B cell (primary cell): ENCODE measurements around the gene PRKN. TPM values are rescaled to one million over a fixed set of nuclear protein-coding genes. Genes with fewer than 3 reads are reported as not detected.

Source experiments
- ATAC-seq: fragments of 200-7000 bp; cut with Tn5 transposase; one replicate; pipeline ENCODE4 v1.10.0; 2021; ENCODE audit warnings: low read depth, mild to moderate bottlenecking, moderate number of reproducible peaks, moderate library complexity
- CTCF ChIA-PET: fragments of 350-600 bp; sonication (Branson Sonifier 250); formaldehyde crosslinking; loops from one replicate; lab custom pipeline; 2021; ENCODE audit warnings: antibody characterized with exemption, inconsistent platforms; lab: Charles Lee
- POLR2A ChIA-PET: fragments of 350-600 bp; sonication (Branson Sonifier 250); formaldehyde crosslinking; loops from one replicate; lab custom pipeline; 2021; ENCODE audit warnings: antibody characterized with exemption; lab: Charles Lee
- DNase-seq: peaks from one replicate; pipeline ENCODE4 v3.0.0; 2013
- H2AFZ ChIP-seq: 2 replicates; pipeline ENCODE4 v1.6.1; 2012; ENCODE audit warnings: mild to moderate bottlenecking, low read depth, low read length; ENCODE audit not compliant: insufficient read depth, poor library complexity, severe bottlenecking
- H3K27ac ChIP-seq, 2 donors: 1 replicate in 1 of 2; 2 replicates in 1 of 2; pipeline ENCODE4 v1.5.1; 2012 to 2013; ENCODE audit warnings: low read length in 2 of 2, mild to moderate bottlenecking in 2 of 2, moderate library complexity in 1 of 2
- H3K27me3 ChIP-seq, 4 experiments: fragments of 200-600 bp in 1 of 4; sonication (generic) in 1 of 4; replicated peaks in 1 of 4; 1 replicate in 2 of 4; 2 replicates in 2 of 4; pipeline versions ENCODE4 v1.6.1 to v1.7.0; 2013 to 2016; ENCODE audit warnings: low read length in 3 of 4, mild to moderate bottlenecking in 2 of 4, mixed read lengths in 1 of 4, moderate library complexity in 1 of 4; ENCODE audit not compliant: insufficient read depth in 4 of 4, control insufficient read depth in 3 of 4; ENCODE audit errors: control extremely low read depth in 1 of 4
- H3K36me3 ChIP-seq, 2 experiments: replicated peaks in 1 of 2; 1 replicate in 1 of 2; 2 replicates in 1 of 2; pipeline versions ENCODE4 v1.6.1 to v1.7.1; 2013; ENCODE audit warnings: low read length in 1 of 2; ENCODE audit not compliant: insufficient read depth in 2 of 2, control insufficient read depth in 1 of 2; ENCODE audit errors: control extremely low read depth in 1 of 2, extremely low read depth in 1 of 2
- H3K4me1 ChIP-seq, 2 donors: fragments of 200-600 bp in 1 of 2; sonication (generic) in 1 of 2; 1 replicate in 1 of 2; 2 replicates in 1 of 2; pipeline versions ENCODE4 v1.5.1 to v1.6.1; 2013 to 2017; ENCODE audit warnings: low read length in 2 of 2; ENCODE audit not compliant: control insufficient read depth in 2 of 2, insufficient read depth in 2 of 2
- H3K4me2 ChIP-seq: replicated peaks from 2 replicates; pipeline ENCODE3; 2012; ENCODE audit warnings: mild to moderate bottlenecking, low read depth, low read length; ENCODE audit not compliant: poor library complexity, severe bottlenecking
- H3K4me3 ChIP-seq, 5 experiments: fragments of 200-600 bp in 1 of 5; sonication (generic) in 1 of 5; 1 replicate in 3 of 5; 2 replicates in 2 of 5; pipeline versions ENCODE4 v1.5.1 to v1.7.0; 2011 to 2016; ENCODE audit warnings: low read length in 4 of 5, mild to moderate bottlenecking in 4 of 5, low read depth in 2 of 5, control low read depth in 1 of 5, moderate library complexity in 1 of 5; ENCODE audit not compliant: insufficient read depth in 1 of 5; ENCODE audit errors: control extremely low read depth in 1 of 5, extremely low read depth in 1 of 5
- H3K79me2 ChIP-seq: fragments of 200-600 bp; sonication (generic); one replicate; pipeline ENCODE4 v1.6.0; 2016; ENCODE audit warnings: low read length; ENCODE audit not compliant: control insufficient read depth, insufficient read depth
- H3K9ac ChIP-seq: fragments of 200-600 bp; sonication (generic); 2 replicates; pipeline ENCODE4 v1.6.1; 2017; ENCODE audit warnings: mild to moderate bottlenecking, low read length, moderate library complexity
- H3K9me3 ChIP-seq, 3 donors: one replicate each; pipeline versions ENCODE4 v1.6.1 to v1.7.1; 2013; ENCODE audit warnings: low read length in 2 of 3; ENCODE audit not compliant: control insufficient read depth in 2 of 3, insufficient read depth in 1 of 3; ENCODE audit errors: control extremely low read depth in 1 of 3
- H4K20me1 ChIP-seq: 2 replicates; pipeline ENCODE4 v1.6.0; 2012; ENCODE audit warnings: mild to moderate bottlenecking, low read length; ENCODE audit not compliant: insufficient read depth, control insufficient read depth, poor library complexity, severe bottlenecking
- H3K27ac Mint-ChIP-seq: one replicate; pipeline ENCODE4 v1.8.0; 2021; ENCODE audit warnings: mixed read lengths
- H3K27me3 Mint-ChIP-seq: one replicate; pipeline ENCODE4 v1.8.0; 2021; ENCODE audit warnings: mixed read lengths
- H3K4me1 Mint-ChIP-seq: one replicate; pipeline ENCODE4 v1.8.0; 2021; ENCODE audit warnings: mixed read lengths
- H3K4me3 Mint-ChIP-seq: one replicate; pipeline ENCODE4 v1.8.0; 2021; ENCODE audit warnings: mixed read lengths
- H3K9me3 Mint-ChIP-seq: one replicate; pipeline ENCODE4 v1.8.0; 2022; ENCODE audit warnings: mixed read lengths; ENCODE audit not compliant: insufficient read depth
- CTCF ChIP-seq: fragments of 200-600 bp; IDR thresholded peaks from one replicate; pipeline ENCODE4 v1.8.0; 2022; ENCODE audit warnings: antibody characterized with exemption, mild to moderate bottlenecking
- EZH2 ChIP-seq: IDR thresholded peaks from 2 replicates; pipeline ENCODE4 v1.6.1; 2012; ENCODE audit warnings: borderline replicate concordance, low read depth, mild to moderate bottlenecking, moderate library complexity, low read length; ENCODE audit not compliant: insufficient read depth, poor library complexity, severe bottlenecking
- WGBS: methylation state at CpG from one replicate; pipeline ENCODE4 v1.1.5; 2013; ENCODE audit warnings: missing lambda C conversion rate; ENCODE audit not compliant: insufficient coverage; 5-methylcytosine and 5-hydroxymethylcytosine counted together
- intact Hi-C: fragments of 100-400 bp; cut with micrococcal nuclease; formaldehyde crosslinking; loops from one replicate; pipeline ENCODE4 v1.10.0; 2022
- polyA plus RNA-seq: library from polyadenylated mRNA; depleted of rRNA; stranded (reverse); fragments of >200 nt; gene quantifications from 2 replicates; pipeline ENCODE4 v1.2.3, GENCODE V29; 2012
- total RNA-seq, 2 donors: library from RNA; stranded (reverse); fragments of 120-200 nt in 1 of 2; gene quantifications; 1 replicate in 1 of 2; 2 replicates in 1 of 2; pipeline versions ENCODE4 v1.2.3 to v1.2.4, GENCODE V29; 2013 to 2022

PRKN gene
- total and polyA plus RNA-seq, 2 donors (not counting 1 experiment from before 2014, with no cell fraction given): 1.6 to 6.2 TPM

DNA sequence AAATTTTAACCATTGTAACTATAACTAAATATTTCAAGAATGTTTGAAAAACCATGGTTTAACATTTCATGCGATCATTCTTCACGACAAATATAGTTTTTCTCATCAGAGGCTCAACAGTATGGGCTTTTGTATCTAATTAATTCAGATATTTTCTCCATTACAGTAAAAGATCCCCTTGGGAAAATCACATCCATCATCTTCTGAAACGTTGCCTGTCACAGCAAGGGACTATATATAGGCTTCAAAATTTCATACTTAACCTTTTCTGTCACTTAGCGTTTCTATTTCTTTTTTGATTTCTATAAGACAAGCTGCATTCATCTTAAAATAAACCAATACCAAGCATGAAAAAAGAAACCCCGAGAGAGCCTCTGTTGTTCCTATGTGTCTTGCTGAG, 710.0 kb downstream of the PRKN start:
- H3K9me3 Mint-ChIP-seq: peaks cover 5% of the 10 kb centered on the region
- Histone ChIP-seq H3K9ac (no peak overlapping the region), H3K9me3 (peaks cover 0 to 7% (median 0%) of the 10 kb centered on the region in 3 donors), H3K79me2 (no peaks in the 10 kb centered on the region), H3K36me3 (no peaks in the 10 kb centered on the region), H2AFZ (no peak overlapping the region), H3K27ac (no peak overlapping the region), H4K20me1 (no peaks in the 10 kb centered on the region), H3K4me2 (no peak overlapping the region), H3K4me3 (no peak overlapping the region), H3K27me3 (no peaks in the 10 kb centered on the region), H3K4me1 (no peaks in the 10 kb centered on the region)
- no CpG with 5 or more reads among the region's 5 CpGs for WGBS
- H3K27ac Mint-ChIP-seq: no peak overlapping the region
- no peak for ATAC-seq
- no peak for DNase-seq
- intact Hi-C loops: no loop called here
- POLR2A ChIA-PET: no interaction called here
- TF ChIP-seq CTCF (no peak), EZH2 (no peak)
- no peaks in the 10 kb centered on the region for H3K4me1 Mint-ChIP-seq
- CTCF ChIA-PET: no interaction called here
- no peak overlapping the region for H3K4me3 Mint-ChIP-seq
- no peaks in the 10 kb centered on the region for H3K27me3 Mint-ChIP-seq

DNA sequence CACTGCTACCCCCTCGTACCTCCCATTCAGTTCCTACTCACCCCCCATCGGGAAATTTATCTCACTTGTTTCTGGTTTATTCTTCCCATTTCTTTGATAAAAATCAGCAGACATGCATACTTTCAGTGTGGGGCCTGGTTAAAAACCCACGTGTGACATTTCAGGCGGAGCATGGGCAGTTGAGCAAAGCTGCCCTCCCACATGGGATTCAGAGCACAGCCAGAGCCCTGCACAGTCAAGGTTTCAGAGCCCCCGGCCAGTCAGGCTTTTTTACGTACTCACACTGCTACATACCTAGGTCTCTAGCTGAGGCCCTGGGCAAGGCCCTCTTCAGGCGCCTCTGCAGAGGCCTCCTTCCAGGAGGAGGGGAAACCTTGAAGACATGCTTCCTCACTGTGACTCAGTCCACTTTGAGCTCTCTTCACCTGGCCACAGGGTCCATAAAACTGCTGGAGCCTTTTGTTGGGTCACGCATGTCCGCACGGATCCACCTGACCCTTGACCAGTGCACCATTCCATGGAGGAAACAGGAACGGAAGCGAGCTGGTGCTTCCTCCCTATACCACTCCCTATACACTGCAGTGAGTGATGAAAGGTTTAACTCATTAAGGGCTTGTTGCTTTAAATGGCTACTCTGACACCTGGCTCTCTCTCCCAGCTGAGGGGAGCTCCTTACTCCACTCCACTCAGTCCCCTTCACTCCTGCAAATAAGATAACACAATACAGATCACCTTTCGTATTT, 713.3 kb downstream of the PRKN start:
- no peak overlapping the region for H2AFZ ChIP-seq
- intact Hi-C loops: no loop called here
- WGBS: 89% methylated on average over 9 of the region's 13 CpGs
- TF ChIP-seq CTCF: no peak
- TF ChIP-seq EZH2: no peak
- H3K4me2 ChIP-seq: no peak overlapping the region
- no peaks in the 10 kb centered on the region for H4K20me1 ChIP-seq
- Mint-ChIP-seq H3K27me3 (no peaks in the 10 kb centered on the region), H3K4me3 (no peak overlapping the region), H3K9me3 (peaks cover 3% of the 10 kb centered on the region), H3K27ac (no peak overlapping the region), H3K4me1 (no peaks in the 10 kb centered on the region)
- H3K9me3 ChIP-seq: peaks cover 0 to 7% (median 0%) of the 10 kb centered on the region in 3 donors
- no peak for ATAC-seq
- no peaks in the 10 kb centered on the region for H3K79me2 ChIP-seq
- ChIA-PET POLR2A (no interaction called here), CTCF (no interaction called here)
- no peak overlapping the region for H3K9ac ChIP-seq
- H3K27ac ChIP-seq: no peak overlapping the region
- no peaks in the 10 kb centered on the region for H3K27me3 ChIP-seq
- no peaks in the 10 kb centered on the region for H3K4me1 ChIP-seq
- no peak for DNase-seq
- no peaks in the 10 kb centered on the region for H3K36me3 ChIP-seq
- H3K4me3 ChIP-seq: no peak overlapping the region
